OCI-LY1 (cell line): ENCODE measurements around the gene SCN2B.

ENCODE experiments used
- H2AFZ ChIP-seq: fragments of 200-600 bp; sonication (generic), shearing (Covaris generic); 2 replicates; pipeline ENCODE4 v1.6.0; 2014; ENCODE audit warnings: antibody characterized with exemption, mild to moderate bottlenecking, low read length
- H3F3A ChIP-seq: fragments of 200-600 bp; sonication (generic), shearing (Covaris generic); 2 replicates; pipeline ENCODE4 v1.6.0; 2014; ENCODE audit warnings: mild to moderate bottlenecking, antibody characterized with exemption, low read length, moderate library complexity; ENCODE audit not compliant: insufficient read depth
- H3K27ac ChIP-seq: fragments of 200-600 bp; sonication (generic); 2 replicates; pipeline ENCODE4 v1.5.1; 2014; ENCODE audit warnings: low read length, mixed run types, mild to moderate bottlenecking, low read depth; ENCODE audit not compliant: poor library complexity, severe bottlenecking
- H3K27me3 ChIP-seq: fragments of 200-600 bp; sonication (generic); 2 replicates; pipeline ENCODE4 v1.6.0; 2014; ENCODE audit warnings: antibody characterized with exemption, mild to moderate bottlenecking, low read length, moderate library complexity; ENCODE audit not compliant: insufficient read depth
- H3K36me3 ChIP-seq: fragments of 200-600 bp; sonication (generic); 2 replicates; pipeline ENCODE4 v1.6.1; 2014; ENCODE audit warnings: mild to moderate bottlenecking, antibody characterized with exemption, low read length, moderate library complexity, mixed read lengths; ENCODE audit not compliant: insufficient read depth
- H3K4me1 ChIP-seq: fragments of 200-600 bp; sonication (generic); 2 replicates; pipeline ENCODE4 v1.5.1; 2014; ENCODE audit warnings: mild to moderate bottlenecking, low read length, moderate library complexity; ENCODE audit not compliant: insufficient read depth, severe bottlenecking
- H3K4me2 ChIP-seq: fragments of 200-600 bp; sonication (generic), shearing (Covaris generic); 2 replicates; pipeline ENCODE4 v1.6.1; 2014; ENCODE audit warnings: low read length
- H3K4me3 ChIP-seq: fragments of 200-600 bp; sonication (generic); 2 replicates; pipeline ENCODE4 v1.5.1; 2014; ENCODE audit warnings: low read length, low read depth, mild to moderate bottlenecking, mixed read lengths; ENCODE audit not compliant: poor library complexity, severe bottlenecking
- H3K79me2 ChIP-seq: fragments of 200-600 bp; shearing (Covaris generic); 2 replicates; pipeline ENCODE4 v1.6.1; 2016; ENCODE audit warnings: mixed run types, low read length, mixed read lengths; ENCODE audit not compliant: insufficient read depth
- H3K9ac ChIP-seq: fragments of 200-600 bp; sonication (generic), shearing (Covaris generic); 2 replicates; pipeline ENCODE4 v1.6.1; 2014; ENCODE audit warnings: mild to moderate bottlenecking, low read length, mixed read lengths
- H3K9me2 ChIP-seq: fragments of 200-600 bp; sonication (generic), shearing (Covaris generic); 2 replicates; pipeline ENCODE4 v1.6.1; 2014; ENCODE audit warnings: low read depth, mild to moderate bottlenecking, low read length, mixed read lengths
- H3K9me3 ChIP-seq: fragments of 200-600 bp; shearing (Covaris generic); 2 replicates; pipeline ENCODE4 v1.6.1; 2014; ENCODE audit warnings: low read length, mixed read lengths
- H4K20me1 ChIP-seq: fragments of 200-600 bp; sonication (generic), shearing (Covaris generic); 2 replicates; pipeline ENCODE4 v1.6.0; 2016; ENCODE audit warnings: mild to moderate bottlenecking, low read length; ENCODE audit not compliant: insufficient read depth
- EZH2 ChIP-seq: fragments of 200-600 bp; sonication (generic), shearing (Covaris generic); IDR thresholded peaks from 2 replicates; pipeline ENCODE4 v1.8.0; 2017; ENCODE audit warnings: borderline replicate concordance, mixed run types, mild to moderate bottlenecking, antibody characterized with exemption, low read length, moderate library complexity, mixed read lengths
- TF ChIP-seq, protein P1 (sequence below): fragments of 200-600 bp; sonication (generic), shearing (Covaris generic); IDR thresholded peaks from 2 replicates; pipeline ENCODE4 v1.5.1; 2017; ENCODE audit warnings: mild to moderate bottlenecking, antibody characterized with exemption, low read length, moderate library complexity, mixed read lengths

SCN2B gene

DNA sequence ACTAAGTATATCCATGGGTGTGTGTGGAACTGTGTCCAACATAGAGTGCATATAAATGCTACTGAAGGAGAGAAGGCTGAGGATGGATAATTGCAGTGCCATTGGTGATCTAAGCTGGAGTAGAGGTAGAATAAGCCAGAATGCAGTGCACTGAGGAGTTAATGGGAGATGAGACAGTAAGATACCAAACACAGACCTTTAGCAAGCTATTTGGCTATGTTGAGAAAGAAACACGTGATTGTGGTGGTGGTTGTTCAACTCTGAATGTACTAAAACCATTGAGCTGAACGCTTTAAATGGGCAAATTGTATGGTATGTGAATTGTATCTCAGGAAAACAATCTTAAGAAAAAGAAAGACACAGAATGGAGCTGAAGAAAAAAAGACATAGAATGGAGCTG, 25.5 kb upstream of the SCN2B start:
- H3K27me3 ChIP-seq = no peaks in the 10 kb centered on the region
- H3K4me2 ChIP-seq = no peak overlapping the region
- TF ChIP-seq EZH2 = no peak
- TF ChIP-seq, protein P1, sequence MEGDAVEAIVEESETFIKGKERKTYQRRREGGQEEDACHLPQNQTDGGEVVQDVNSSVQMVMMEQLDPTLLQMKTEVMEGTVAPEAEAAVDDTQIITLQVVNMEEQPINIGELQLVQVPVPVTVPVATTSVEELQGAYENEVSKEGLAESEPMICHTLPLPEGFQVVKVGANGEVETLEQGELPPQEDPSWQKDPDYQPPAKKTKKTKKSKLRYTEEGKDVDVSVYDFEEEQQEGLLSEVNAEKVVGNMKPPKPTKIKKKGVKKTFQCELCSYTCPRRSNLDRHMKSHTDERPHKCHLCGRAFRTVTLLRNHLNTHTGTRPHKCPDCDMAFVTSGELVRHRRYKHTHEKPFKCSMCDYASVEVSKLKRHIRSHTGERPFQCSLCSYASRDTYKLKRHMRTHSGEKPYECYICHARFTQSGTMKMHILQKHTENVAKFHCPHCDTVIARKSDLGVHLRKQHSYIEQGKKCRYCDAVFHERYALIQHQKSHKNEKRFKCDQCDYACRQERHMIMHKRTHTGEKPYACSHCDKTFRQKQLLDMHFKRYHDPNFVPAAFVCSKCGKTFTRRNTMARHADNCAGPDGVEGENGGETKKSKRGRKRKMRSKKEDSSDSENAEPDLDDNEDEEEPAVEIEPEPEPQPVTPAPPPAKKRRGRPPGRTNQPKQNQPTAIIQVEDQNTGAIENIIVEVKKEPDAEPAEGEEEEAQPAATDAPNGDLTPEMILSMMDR = no peak
- no peaks in the 10 kb centered on the region for H3F3A ChIP-seq
- no peaks in the 10 kb centered on the region for H4K20me1 ChIP-seq
- H3K9me3 ChIP-seq = no peaks in the 10 kb centered on the region
- H3K4me1 ChIP-seq = peaks cover 15% of the 10 kb centered on the region
- H3K36me3 ChIP-seq = no peaks in the 10 kb centered on the region; the same call in 1 of the 2 replicates
- no peak overlapping the region for H3K27ac ChIP-seq
- H3K79me2 ChIP-seq = no peaks in the 10 kb centered on the region
- no peak overlapping the region for H3K4me3 ChIP-seq
- no peaks in the 10 kb centered on the region for H3K9me2 ChIP-seq
- no peak overlapping the region for H2AFZ ChIP-seq
- H3K9ac ChIP-seq = no peak overlapping the region

DNA sequence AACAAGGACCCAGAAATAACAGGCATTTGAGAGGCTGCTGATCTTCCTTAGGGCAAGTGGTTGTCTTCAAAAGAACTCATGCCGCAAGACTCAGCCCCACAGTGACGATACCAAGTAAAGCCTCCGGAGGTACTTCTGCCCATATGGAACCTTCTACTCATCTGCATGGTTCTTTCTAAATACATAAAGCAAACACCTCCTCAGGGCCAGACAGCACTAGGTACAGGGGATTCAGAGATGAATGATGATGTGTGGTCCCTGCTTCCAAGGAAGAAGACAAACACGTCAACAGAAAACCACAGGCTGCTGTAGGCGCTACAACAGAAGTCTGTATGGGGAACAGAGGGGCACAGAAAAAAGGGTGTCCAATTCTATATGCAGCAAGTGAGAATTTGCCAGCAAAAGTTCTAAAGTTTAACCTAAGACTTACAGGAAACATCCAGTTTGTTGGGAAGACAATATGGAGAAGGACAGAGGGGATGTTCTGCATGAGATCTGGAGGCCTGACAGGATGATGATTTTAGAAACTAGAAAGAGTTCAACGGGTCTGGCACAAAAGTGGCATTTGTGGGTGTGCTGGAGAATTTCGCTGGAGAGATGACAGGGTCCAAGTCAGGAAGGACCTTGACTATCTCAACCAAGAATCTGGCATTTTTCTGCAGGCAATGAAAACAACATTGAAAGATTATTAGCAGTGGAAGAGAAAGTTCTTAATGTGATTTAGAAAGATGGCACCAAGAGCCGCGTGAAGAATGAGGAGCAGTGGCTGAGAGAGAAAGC, 24.7 kb upstream of the SCN2B start:
- Histone ChIP-seq H3K79me2 (no peaks in the 10 kb centered on the region), H3K36me3 (no peaks in the 10 kb centered on the region; the same call in 1 of the 2 replicates), H4K20me1 (no peaks in the 10 kb centered on the region), H3K27ac (no peak overlapping the region), H3K27me3 (no peaks in the 10 kb centered on the region), H3K4me3 (no peak overlapping the region), H3K4me2 (no peak overlapping the region), H3K9ac (no peak overlapping the region), H3K9me3 (no peaks in the 10 kb centered on the region), H2AFZ (no peak overlapping the region), H3F3A (no peaks in the 10 kb centered on the region), H3K9me2 (no peaks in the 10 kb centered on the region), H3K4me1 (peaks cover 7% of the 10 kb centered on the region)
- TF ChIP-seq EZH2 = no peak
- TF ChIP-seq, protein P1 = no peak

DNA sequence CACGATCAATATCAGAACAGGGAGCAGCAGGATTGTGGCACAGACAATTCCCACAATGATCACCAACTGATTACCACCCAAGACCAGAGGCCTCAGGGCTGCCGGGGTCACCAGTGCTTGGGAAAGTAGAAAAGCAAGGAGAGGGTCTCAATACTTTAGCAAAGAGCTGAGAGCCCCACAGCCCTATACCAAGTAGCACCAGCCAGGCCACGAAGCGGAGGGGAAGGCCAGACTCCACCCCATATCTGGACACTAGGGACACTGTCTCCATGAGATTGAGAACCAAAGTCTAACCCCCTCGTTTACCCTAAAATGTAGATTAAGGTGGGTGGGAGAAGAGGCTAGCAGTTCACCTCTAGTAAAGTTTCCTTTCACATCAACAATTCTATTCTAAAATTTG, 24.1 kb upstream of the SCN2B start:
- Histone ChIP-seq H3K79me2 (no peaks in the 10 kb centered on the region), H3K4me2 (no peak overlapping the region), H3K9ac (no peak overlapping the region), H3K4me3 (no peak overlapping the region), H3K9me3 (no peaks in the 10 kb centered on the region), H3F3A (no peaks in the 10 kb centered on the region), H3K36me3 (no peaks in the 10 kb centered on the region; the same call in 1 of the 2 replicates), H2AFZ (no peak overlapping the region), H3K27ac (no peak overlapping the region), H3K4me1 (peaks cover 5% of the 10 kb centered on the region), H3K27me3 (no peaks in the 10 kb centered on the region), H3K9me2 (no peaks in the 10 kb centered on the region), H4K20me1 (no peaks in the 10 kb centered on the region)
- TF ChIP-seq, protein P1 = no peak
- TF ChIP-seq EZH2 = no peak
